Activated CD8-positive, alpha-beta memory T cell treated with anti-CD3 and anti-CD28 coated beads, Interleukin-2, amount 50 U/mL, for 4 hours (primary cell): Measurements from ENCODE around the gene LAIR1.

Experiments used
- DNase-seq: peaks from one replicate; pipeline ENCODE4 v3.0.0-alpha.2; 2020

Gene LAIR1

DNA sequence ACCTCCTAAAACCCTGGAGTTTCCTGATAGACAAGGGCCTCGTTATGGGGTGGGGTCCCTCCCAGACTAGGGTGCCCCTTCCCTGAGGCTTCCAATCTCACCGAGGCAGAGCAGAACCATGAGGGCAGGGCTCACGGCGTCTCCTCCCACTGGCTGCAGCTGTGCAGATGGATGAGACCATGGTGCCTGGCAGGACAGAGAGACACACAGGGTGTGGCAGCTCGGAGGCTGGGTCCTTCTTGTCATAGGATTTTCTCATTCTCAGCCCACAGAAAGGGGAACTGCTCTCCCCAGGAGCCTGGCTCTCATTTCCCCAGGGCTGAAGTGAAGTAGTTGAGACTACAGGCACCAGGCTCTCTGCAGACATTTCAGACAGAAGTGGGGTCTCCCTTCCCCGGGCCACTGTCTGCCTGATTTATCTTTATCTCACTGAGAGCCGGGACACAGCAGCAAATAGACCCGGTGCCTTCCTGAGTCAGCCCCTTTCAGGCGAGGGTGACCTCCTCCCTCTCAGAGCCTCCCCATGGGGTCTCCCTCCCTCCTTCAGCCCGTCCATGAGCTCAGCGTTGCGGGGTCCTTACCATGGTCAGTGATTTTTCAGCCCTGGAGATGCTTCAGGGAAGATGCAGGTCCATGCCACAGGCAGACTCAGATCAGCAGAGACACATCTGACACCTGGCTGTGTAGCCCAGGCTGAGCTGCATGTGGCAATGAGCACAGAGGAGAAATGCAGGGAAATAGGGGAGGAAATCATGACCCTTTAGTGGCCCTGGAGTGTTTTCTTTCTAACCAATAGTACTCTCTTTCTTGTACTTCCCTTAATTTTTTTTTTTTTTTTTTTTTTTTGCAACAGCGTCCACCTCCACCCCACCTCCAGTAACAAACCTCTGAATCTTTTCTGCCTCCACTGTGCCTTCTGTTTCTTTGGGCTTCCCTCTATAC is 52.0 kb downstream of the LAIR1 start, which contains the start of gene LILRA5:
LILRA5 (minus strand) TSS at position 731 of the 942 bp plus-strand sequence; CDS start at position 584, 147 bp downstream.
- no peak for DNase-seq

DNA sequence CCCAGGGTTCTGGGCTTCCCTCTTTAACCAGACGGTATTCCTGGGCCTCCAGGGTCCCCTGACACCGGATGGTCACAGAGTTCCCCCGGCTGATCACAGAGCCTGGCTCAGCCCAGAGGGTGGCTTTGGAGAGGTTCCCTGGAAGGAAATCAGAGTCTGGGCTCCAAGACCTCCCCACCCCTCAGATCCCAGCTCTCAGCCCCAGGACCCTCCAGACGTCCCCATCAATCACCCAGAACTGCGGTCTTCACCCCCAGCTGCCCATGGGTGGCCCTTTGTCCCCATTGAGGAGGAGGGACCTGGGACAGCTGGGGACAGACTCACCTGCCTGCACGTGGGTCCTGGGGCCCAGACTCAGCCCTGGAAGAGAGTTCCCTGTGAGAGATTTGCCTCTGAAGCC is 52.7 kb downstream of the LAIR1 start:
- no peak for DNase-seq

DNA sequence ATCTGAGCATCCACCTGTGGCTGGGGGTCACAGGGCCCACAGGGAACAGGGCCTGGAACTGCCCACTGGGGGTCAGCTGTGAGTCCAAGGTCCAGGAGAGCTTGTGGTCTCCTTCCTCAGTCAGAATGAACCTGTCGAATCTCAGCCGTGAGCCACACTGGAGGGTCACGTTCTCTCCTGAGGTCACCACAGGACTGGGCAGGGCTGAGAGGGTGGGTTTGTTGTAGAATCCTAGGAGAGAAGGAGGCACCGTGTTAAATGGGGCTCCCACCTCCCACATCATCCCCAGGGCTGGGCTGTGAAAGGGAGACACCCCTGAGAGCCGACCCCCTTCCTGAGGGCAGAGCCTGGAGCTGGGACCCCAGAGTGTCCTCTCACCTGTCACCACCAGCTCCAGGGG is 53.2 kb downstream of the LAIR1 start:
- DNase-seq = no peak

GRCh38 chr19:54310543-54310942 is 54.2 kb downstream of the LAIR1 start:
- DNase-seq = no peak

GRCh38 chr19:54309811-54310210 is 54.9 kb downstream of the LAIR1 start:
- no peak for DNase-seq

DNA sequence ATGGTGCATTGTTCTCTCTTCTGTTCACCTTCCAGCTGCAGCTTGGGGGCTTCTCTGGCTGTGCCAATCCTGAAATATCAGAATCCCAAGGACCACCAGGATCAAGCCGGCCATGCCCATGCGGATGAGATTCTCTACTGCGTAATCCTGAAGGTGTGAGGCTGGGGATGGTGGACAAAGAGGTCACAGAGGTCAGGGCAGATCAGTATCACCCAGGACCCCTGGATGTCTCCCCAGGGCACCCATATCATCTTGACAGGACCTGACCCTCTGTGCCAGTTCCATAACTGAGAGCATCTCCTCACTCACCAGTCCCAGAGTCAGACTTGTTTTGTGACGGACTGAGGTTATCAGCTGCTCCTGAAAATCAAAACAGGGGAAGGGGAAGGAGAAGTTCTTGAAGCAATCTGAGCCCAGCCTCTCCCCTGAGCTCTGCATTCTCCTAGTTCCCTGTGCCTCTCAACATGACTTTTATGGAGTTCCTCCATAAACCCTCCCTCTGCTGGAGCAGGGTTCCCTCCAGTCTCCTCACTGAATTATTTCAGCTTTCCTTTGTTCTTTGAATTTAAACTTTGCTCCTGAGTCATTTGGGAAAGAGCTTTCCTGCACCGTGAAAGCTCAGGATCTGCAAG is 57.2 kb downstream of the LAIR1 start:
- no peak for DNase-seq

DNA sequence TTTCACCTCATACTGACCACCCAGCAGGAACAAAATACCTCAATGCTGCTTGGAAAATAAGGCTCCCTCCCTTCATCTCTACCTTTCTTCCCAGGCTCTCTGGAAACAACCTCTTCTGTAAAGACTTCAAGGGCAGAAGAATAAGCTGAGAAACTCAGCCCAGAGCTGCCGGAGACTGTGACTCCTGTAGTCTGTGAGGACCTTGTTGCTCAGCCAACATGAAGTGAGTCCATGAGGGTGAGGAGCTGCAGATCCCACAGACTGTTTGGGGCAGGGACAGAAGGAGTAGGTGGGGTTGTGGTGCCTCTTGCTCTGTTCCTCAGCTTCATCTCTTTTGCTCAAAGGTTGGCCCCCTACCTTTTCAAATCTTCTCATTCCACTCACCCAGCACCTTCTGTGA is 59.6 kb downstream of the LAIR1 start:
- DNase-seq = no peak

DNA sequence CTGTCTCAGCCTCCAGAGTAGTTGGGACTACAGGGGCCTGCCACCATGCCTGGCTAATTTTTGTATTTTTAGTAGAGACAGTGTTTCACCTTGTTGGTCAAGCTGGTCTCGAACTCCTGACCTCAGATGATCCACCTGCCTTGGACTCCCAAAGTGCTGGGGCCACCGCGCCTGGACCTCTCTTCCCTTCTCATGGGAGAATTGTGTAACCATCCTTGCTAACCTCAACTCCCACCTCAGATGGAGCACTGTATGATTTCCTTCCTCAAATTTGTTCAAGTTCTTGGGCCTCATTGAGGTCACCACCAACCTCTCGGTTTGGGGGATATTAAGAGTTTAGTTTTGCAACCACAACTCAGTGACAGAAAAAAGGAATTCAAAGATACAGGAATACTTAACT is 62.5 kb downstream of the LAIR1 start:
- DNase-seq = no peak
